H1 (cell line): ENCODE results near the gene NCBP2.

ENCODE experiments used
- CTCF ChIP-seq, 3 experiments: IDR thresholded peaks; 1 replicate in 2 of 3; 2 replicates in 1 of 3; pipeline versions ENCODE4 v1.5.1 to v1.6.1; 2011; ENCODE audit warnings: low read length in 3 of 3, mild to moderate bottlenecking in 3 of 3, inconsistent platforms in 2 of 3, low read depth in 1 of 3, moderate library complexity in 1 of 3; ENCODE audit not compliant: insufficient read depth in 1 of 3; ENCODE audit errors: control extremely low read depth in 1 of 3
- EP300 ChIP-seq, 2 experiments: IDR thresholded peaks; 1 replicate in 1 of 2; 2 replicates in 1 of 2; pipeline ENCODE4 v1.6.1; 2011 to 2012; ENCODE audit warnings: low read depth in 2 of 2, low read length in 2 of 2, mild to moderate bottlenecking in 2 of 2, borderline replicate concordance in 1 of 2, inconsistent platforms in 1 of 2, moderate library complexity in 1 of 2
- EZH2 ChIP-seq: fragments of 200-600 bp; sonication (generic); IDR thresholded peaks from 2 replicates; pipeline ENCODE4 v1.7.1; 2012; ENCODE audit warnings: low read depth, mild to moderate bottlenecking, moderate library complexity, low read length, inconsistent platforms; ENCODE audit not compliant: severe bottlenecking
- POLR2A ChIP-seq, 2 experiments: IDR thresholded peaks; 1 replicate in 1 of 2; 2 replicates in 1 of 2; pipeline ENCODE4 v1.6.1; 2011; ENCODE audit warnings: low read depth in 2 of 2, low read length in 2 of 2, mild to moderate bottlenecking in 2 of 2; ENCODE audit errors: control extremely low read depth in 1 of 2
- POLR2AphosphoS5 ChIP-seq: IDR thresholded peaks from 2 replicates; pipeline ENCODE4 v1.6.1; 2011; ENCODE audit warnings: low read depth, low read length
- USF2 ChIP-seq: IDR thresholded peaks from 2 replicates; pipeline ENCODE4 v1.6.1; 2011; ENCODE audit warnings: low read length, improper control_type of control experiment

GRCh38 chr3:196927571-196928453 is 14.5 kb downstream of the NCBP2 start:
- TF ChIP-seq CTCF (IDR thresholded peaks at IDR 0.05; ENCODE audit: control extremely low read depth in 1 of 3, insufficient read depth in 1 of 3, low read depth in 1 of 3, low read length in 3 of 3) (no peak), POLR2A (IDR thresholded peaks at IDR 0.05; ENCODE audit: control extremely low read depth in 1 of 2, low read depth in 2 of 2, low read length in 2 of 2) (no peak), POLR2AphosphoS5 (no peak), EZH2 (no peak), EP300 (IDR thresholded peaks at IDR 0.05; ENCODE audit: borderline replicate concordance in 1 of 2, low read depth in 2 of 2, low read length in 2 of 2) (no peak), USF2 (no peak)
